Activated CD8-positive, alpha-beta memory T cell treated with anti-CD3 and anti-CD28 coated beads, Interleukin-2, amount 50 U/mL, for 1 hour (primary cell): ENCODE data around the gene TIRAP.
A peak's percentile ranks its signal among the peaks of the same experiment; 100 is the strongest.
"Not testable (repeated sequence)": the region's sequence is repeated elsewhere in the genome, so short reads cannot be mapped to it uniquely, and the experiment has no call there.

Source experiments
- DNase-seq: peaks from one replicate; pipeline ENCODE4 v3.0.0-alpha.2; 2020; ENCODE audit errors: extremely low read depth

Gene TIRAP, protein sequence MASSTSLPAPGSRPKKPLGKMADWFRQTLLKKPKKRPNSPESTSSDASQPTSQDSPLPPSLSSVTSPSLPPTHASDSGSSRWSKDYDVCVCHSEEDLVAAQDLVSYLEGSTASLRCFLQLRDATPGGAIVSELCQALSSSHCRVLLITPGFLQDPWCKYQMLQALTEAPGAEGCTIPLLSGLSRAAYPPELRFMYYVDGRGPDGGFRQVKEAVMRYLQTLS

GRCh38 chr11:126282736-126283591 lies at the start of gene TIRAP:
Gene TIRAP, plus strand, starts transcription at chr11:126283093. Its CDS starts 7,802 bp downstream, at chr11:126290895.
- no peak for DNase-seq

- no peak for DNase-seq
Measured at GRCh38 chr11:126233391-126233790, 49.5 kb upstream of the TIRAP start.

- no peak for DNase-seq
Measured at GRCh38 chr11:126246636-126247035, 36.3 kb upstream of the TIRAP start.

GRCh38 chr11:126253265-126253664 lies 29.6 kb upstream of the TIRAP start:
- no peak for DNase-seq

GRCh38 chr11:126254819-126255218 lies 28.1 kb upstream of the TIRAP start:
- DNase-seq: no peak

DNA sequence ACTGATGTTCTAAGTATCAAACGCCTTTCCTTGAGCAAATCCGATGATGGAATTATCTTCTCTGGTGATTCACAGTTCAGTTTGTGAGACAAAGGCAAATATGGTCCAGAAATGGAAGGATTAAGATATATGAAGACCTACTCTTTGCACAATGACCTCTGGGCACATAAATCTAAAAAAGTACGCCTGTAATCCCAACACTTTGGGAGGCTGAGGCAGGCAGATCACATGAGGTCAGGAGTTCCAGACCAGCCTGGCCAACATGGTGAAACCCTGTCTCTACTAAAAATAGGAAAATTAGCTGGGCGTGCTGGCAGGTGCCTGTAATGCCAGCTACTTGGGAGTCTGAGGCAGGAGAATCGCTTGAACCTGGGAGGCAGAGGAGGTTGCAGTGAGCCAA lies 27.4 kb upstream of the TIRAP start:
- DNase-seq: not testable (repeated sequence)

DNA sequence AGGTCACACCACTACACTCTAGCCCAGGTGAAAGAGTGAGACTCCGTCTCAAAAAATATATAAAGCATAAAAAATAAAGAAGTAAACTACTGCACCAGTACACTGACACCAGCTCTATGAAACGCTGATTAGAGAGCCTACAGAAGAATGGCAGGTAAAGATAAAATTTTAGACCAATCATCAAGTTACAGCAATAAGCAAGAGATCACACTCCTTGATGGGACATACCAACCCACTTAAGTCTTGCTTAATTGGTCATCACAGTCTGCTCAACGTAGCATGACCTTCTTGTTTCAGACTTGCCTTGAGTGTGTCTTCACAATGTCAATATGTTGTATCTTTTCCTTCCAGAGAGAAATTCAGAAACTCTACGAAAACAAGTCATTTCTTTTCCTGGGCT lies 26.7 kb upstream of the TIRAP start:
- no peak for DNase-seq

DNA sequence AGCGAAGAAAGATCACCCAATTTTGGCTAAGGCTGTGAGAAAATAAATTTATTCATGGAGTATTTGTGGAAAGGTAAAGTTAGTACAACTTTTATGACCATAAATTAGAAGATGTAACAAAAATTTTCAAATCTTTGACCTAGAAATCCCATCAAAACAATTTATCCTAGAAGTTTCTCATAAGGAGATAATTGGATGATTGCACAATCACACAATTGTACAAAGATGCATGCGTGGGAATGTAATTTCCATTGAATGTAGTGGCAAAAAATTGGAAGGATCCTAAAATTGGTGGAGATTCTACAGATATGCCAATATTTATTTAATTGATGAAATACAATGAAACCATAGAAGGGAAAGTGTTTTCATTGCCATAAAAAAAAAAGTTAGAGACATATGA lies 25.7 kb upstream of the TIRAP start:
- no peak for DNase-seq

DNA sequence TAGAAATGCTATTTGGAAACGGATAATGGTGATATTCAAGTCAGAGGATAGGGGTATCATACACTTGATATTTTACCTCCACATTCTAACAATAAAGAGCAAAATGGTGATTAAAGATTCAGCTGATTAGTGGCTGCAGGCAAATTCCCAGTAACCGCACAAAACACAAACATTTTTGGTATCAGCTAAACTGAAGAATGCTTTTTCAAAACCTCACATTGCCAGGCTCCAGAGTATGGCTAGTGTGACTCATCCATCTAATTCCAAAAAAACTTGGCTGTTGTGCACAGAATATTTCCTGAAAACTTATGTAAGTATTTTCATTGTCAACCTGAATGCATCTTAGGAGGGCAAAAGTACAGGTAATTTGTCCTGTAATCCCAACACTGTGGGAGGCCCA lies 25.1 kb upstream of the TIRAP start:
- no peak for DNase-seq

- DNase-seq: no peak
Measured at GRCh38 chr11:126262216-126262615, 20.7 kb upstream of the TIRAP start.

DNA sequence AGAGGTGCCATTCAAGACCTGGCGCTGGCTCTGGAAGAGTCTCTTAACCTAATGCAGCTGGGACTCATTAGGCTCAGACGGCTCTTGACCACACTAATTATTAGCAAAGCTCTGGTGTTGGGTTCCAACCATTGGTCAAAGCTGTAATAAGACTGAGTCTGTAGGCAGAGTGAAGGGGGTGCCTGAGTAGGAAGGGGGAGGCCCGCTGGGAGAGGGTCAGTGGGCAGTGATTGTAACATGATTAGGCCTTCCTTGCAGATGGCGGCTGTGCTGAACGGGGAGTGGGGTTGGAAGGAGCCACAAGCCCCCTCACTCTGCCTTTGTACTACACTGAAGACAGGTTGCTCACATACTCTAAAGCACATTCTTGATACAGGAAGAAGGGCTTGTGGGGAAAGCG lies 19.4 kb upstream of the TIRAP start:
- no peak for DNase-seq

DNA sequence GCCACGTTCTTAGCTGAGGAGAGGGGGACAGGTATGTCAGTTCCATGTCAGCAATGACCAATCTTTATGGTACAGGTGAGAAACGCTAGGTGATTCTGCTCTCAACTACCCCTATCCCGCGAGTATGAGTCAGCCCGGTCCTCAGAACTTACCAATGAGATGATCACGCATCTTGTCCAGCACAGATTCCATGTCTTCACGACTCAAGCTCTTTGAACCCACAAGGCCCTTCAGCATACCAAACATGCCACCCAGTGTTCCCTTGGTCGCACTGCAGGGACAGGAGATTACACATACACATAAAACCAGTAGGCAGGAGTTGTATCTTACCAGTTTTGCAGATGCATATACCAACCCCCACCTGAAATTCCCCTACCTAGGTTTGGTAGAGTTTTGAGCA lies 17.1 kb upstream of the TIRAP start:
- DNase-seq: no peak

GRCh38 chr11:126267650-126268049 lies 15.2 kb upstream of the TIRAP start:
- DNase-seq: no peak

- DNase-seq: no peak
Measured at GRCh38 chr11:126268361-126268707, 14.6 kb upstream of the TIRAP start.

DNA sequence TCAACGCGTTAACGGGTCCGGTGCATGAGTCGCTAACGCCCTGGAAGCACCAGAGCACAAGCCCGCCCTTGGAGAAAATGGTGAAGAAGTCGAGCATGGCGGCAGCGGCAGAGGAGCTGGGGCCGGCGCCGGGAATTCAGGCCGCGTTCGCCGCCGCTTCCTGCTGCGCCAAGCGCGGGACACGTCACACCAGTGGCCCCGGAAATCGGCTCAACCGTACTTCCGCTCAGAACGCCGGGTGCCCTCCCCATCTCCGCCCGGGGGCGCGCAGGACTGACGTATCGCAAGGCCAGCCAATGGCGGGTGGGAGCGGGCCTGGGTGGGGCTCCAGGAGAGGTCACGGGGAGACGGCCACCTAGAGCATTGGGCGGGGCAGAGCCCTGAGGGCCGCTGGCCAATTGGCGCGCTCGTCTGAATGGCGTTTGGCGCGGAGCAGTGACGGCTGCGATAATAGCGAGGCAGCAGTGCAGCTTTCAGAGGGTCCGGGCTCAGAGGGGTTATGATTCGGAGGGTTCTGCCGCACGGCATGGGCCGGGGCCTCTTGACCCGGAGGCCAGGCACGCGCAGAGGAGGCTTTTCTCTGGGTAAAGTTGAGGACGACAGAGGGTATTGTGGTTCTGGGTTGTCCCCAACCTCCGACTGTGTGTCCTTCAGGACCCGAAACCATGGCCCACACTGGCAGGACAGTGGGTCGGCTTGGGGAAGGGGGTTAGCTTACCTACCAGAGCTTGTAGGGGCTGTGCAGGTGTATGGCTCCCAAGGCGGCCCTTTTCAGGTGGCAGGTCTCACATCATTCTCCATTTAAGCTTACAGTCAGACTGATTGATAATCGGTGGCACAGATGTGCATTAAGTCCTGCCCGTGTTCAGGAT lies 13.9 kb upstream of the TIRAP start, which contains the start of the genes FOXRED1 and SRPRA:
FOXRED1 (plus strand) TSS at position 447 of the 872 bp plus-strand sequence; CDS start at position 500, 53 bp downstream.
SRPRA (minus strand) TSS at position 188 of the 872 bp plus-strand sequence; CDS start at position 97, 91 bp downstream.
- peak; percentile 98 for DNase-seq

- DNase-seq: no peak
Measured at GRCh38 chr11:126277322-126277721, 5.6 kb upstream of the TIRAP start.

- no peak for DNase-seq
Measured at GRCh38 chr11:126277780-126278179, 5.1 kb upstream of the TIRAP start.

DNA sequence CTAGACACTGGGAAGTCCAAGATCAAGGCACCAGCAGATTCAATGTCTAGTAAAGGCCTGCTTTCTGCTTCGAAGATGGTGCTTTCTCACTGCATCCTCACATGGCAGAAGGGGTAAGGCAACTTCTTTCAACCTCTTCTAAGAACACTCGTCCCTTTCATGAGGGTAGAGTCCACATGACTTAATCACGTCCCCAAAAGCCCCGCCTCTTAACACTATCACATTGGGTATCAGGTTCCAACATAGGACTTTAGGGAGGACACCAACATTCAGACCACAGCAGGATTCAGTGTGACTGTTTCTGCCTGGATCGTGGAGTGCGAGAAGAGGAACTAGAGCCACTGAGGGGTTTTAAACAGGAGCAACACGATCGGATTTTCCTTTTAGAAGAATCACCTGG lies 3.7 kb upstream of the TIRAP start:
- no peak for DNase-seq

GRCh38 chr11:126280595-126280994 lies 2.3 kb upstream of the TIRAP start:
- DNase-seq: no peak

DNA sequence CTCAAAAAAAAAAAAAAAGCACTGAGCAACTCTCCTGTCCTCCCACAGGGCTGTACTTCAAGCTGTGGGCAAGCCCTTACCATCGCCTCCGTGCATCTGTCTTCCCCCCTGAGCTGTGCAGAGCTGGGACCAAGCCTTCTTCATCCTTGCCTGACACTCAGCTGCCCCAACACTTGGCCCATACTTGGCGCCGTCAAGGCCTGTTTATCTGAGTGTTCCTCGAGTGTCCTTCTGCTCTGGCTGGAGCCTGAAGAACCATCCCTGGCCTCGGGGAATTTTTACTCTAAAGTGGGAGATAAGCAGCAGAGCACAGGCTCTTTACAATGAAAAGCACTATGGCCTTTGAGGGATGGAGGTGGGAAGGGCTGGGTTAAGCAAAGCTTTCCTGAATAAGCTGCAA lies 1.6 kb upstream of the TIRAP start:
- no peak for DNase-seq

DNA sequence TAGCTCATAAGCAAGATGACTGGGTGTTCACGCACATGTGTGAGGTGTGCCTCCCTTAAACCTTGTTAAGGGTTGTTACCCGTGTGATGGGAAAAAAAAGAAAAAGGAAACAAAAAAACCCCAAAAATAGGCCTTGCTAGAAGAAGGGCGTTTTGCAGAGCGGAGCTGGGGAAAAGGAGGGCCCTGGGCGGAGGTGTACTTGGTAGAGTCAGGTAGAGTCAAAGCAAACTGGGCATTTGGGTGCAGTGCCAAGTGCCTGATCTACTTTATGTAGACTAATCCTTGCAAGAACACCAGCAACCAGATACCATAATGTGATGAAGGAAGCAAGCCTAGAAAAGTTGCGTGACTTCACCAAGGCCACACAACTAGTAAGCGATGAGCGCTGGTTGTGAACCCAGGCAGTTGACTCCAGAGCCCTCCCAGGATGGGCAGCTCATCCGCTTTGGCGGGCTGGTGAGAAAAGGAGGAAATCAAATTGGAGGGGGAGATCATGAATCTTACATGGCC lies 1.2 kb upstream of the TIRAP start:
- no peak for DNase-seq

DNA sequence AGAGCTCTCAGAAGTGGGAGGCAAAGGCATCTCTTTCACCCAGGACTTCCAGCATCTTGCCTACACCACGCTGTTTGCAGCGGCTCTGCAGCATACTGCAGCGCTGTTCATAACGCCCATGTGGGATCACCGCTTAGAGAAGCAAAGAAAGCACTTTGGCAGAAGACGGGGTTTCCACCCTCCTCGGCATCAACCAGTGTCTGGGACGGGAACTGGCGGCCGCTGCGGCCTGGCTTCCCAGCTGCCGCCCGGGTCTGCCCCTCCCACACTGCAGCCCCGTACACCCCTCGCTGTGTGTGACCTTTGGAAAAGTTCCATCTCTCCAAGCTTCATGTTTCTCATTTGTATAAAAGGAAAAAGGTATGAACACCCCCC lies 545 bp upstream of the TIRAP start:
- no peak for DNase-seq
